Tibial artery (tissue), 4 donors: Measurements from ENCODE around the gene BMF.

ENCODE experiments used
- DNase-seq, 2 donors: peaks; one replicate each; pipeline ENCODE4 v3.0.0-alpha.2; 2019
- H3K27ac ChIP-seq, 2 donors: fragments of 200-600 bp; sonication (generic) in 1 of 2; 1 replicate in 1 of 2; 2 replicates in 1 of 2; pipeline ENCODE4 v1.5.1; 2018 to 2019; ENCODE audit warnings: mild to moderate bottlenecking in 1 of 2
- H3K27me3 ChIP-seq, 2 donors: fragments of 200-600 bp; sonication (generic) in 1 of 2; one replicate each; pipeline versions ENCODE4 v1.5.1 to v1.6.0; 2016 to 2019
- H3K36me3 ChIP-seq, 3 donors: fragments of 200-600 bp; sonication (generic) in 2 of 3; one replicate each; pipeline ENCODE4 v1.5.1; 2016 to 2019; ENCODE audit warnings: mild to moderate bottlenecking in 2 of 3
- H3K4me1 ChIP-seq, 4 donors: fragments of 200-600 bp; sonication (generic) in 2 of 4; 1 replicate in 3 of 4; 2 replicates in 1 of 4; pipeline ENCODE4 v1.5.1; 2016 to 2019
- H3K4me3 ChIP-seq, 2 donors: fragments of 200-600 bp; sonication (generic) in 1 of 2; 1 replicate in 1 of 2; 2 replicates in 1 of 2; pipeline ENCODE4 v1.5.1; 2018 to 2019; ENCODE audit warnings: mild to moderate bottlenecking in 2 of 2
- H3K9me3 ChIP-seq, 3 donors: fragments of 200-600 bp; sonication (generic) in 1 of 3; one replicate each; pipeline ENCODE4 v1.5.1; 2016 to 2019
- CTCF ChIP-seq, 2 experiments: fragments of 200-600 bp in 1 of 2; fragments of 450-650 bp in 1 of 2; IDR thresholded peaks; one replicate each; pipeline ENCODE4 v1.5.1; 2017 to 2019; ENCODE audit warnings: antibody characterized with exemption in 2 of 2, mild to moderate bottlenecking in 1 of 2, moderate library complexity in 1 of 2
- intact Hi-C: fragments of 100-400 bp; cut with DNase I; formaldehyde crosslinking; loops from one replicate; pipeline ENCODE4 v1.15.0; 2023; ENCODE audit warnings: low total_unique reads

BMF gene

GRCh38 chr15:40058476-40059140 lies 50.1 kb downstream of the BMF start:
- Histone ChIP-seq H3K9me3 (no peaks in the 10 kb centered on the region), H3K36me3 (peaks cover 0 to 6% (median 4%) of the 10 kb centered on the region in 3 donors), H3K4me3 (no peak overlapping the region), H3K27ac (no peak overlapping the region), H3K27me3 (no peaks in the 10 kb centered on the region), H3K4me1 (peaks cover 0 to 24% (median 0%) of the 10 kb centered on the region in 4 donors)
- intact Hi-C loops: no loop called here
- TF ChIP-seq CTCF (IDR thresholded peaks at IDR 0.05): no peak
- peak in 1 of 2 donors; percentile 12 for DNase-seq

GRCh38 chr15:40055576-40056293 lies 52.9 kb downstream of the BMF start:
- DNase-seq: peak in 1 of 2 donors; percentile 55
- H3K27ac ChIP-seq: no peak overlapping the region
- TF ChIP-seq CTCF (IDR thresholded peaks at IDR 0.05): no peak
- intact Hi-C loops: no loop called here
- H3K4me1 ChIP-seq: peaks cover 0 to 19% (median 0%) of the 10 kb centered on the region in 4 donors
- H3K27me3 ChIP-seq: no peaks in the 10 kb centered on the region
- no peak overlapping the region for H3K4me3 ChIP-seq
- no peaks in the 10 kb centered on the region for H3K9me3 ChIP-seq
- H3K36me3 ChIP-seq: peaks cover 0 to 6% (median 4%) of the 10 kb centered on the region in 3 donors

GRCh38 chr15:40054855-40055575 lies 53.7 kb downstream of the BMF start:
- peak in 1 of 2 donors; percentile 60 for DNase-seq

GRCh38 chr15:40054605-40054854 lies 54.1 kb downstream of the BMF start:
- no peak overlapping the region for H3K27ac ChIP-seq
- H3K4me3 ChIP-seq: no peak overlapping the region
- H3K9me3 ChIP-seq: no peaks in the 10 kb centered on the region
- intact Hi-C loops: no loop called here
- H3K36me3 ChIP-seq: peaks cover 0 to 6% (median 4%) of the 10 kb centered on the region in 3 donors
- no peaks in the 10 kb centered on the region for H3K27me3 ChIP-seq
- DNase-seq: no peak
- no peak for TF ChIP-seq CTCF (IDR thresholded peaks at IDR 0.05)
- H3K4me1 ChIP-seq: peaks cover 0 to 19% (median 0%) of the 10 kb centered on the region in 4 donors

More at GRCh38 chr15:40054855-40055575, 53.7 kb downstream of the BMF start:
- peaks cover 0 to 6% (median 4%) of the 10 kb centered on the region in 3 donors for H3K36me3 ChIP-seq
- no peak overlapping the region for H3K4me3 ChIP-seq
- intact Hi-C loops: no loop called here
- no peak overlapping the region for H3K27ac ChIP-seq
- peaks cover 0 to 19% (median 0%) of the 10 kb centered on the region in 4 donors for H3K4me1 ChIP-seq
- TF ChIP-seq CTCF (IDR thresholded peaks at IDR 0.05): no peak
- H3K9me3 ChIP-seq: no peaks in the 10 kb centered on the region
- no peaks in the 10 kb centered on the region for H3K27me3 ChIP-seq

GRCh38 chr15:40053831-40054604 lies 54.7 kb downstream of the BMF start:
- intact Hi-C loops: no loop called here
- TF ChIP-seq CTCF (IDR thresholded peaks at IDR 0.05): no peak
- H3K9me3 ChIP-seq: no peaks in the 10 kb centered on the region
- H3K36me3 ChIP-seq: peaks cover 0 to 6% (median 4%) of the 10 kb centered on the region in 3 donors
- no peak overlapping the region for H3K27ac ChIP-seq
- no peak overlapping the region for H3K4me3 ChIP-seq
- peaks cover 0 to 19% (median 0%) of the 10 kb centered on the region in 4 donors for H3K4me1 ChIP-seq
- H3K27me3 ChIP-seq: no peaks in the 10 kb centered on the region
- peak in 1 of 2 donors; percentile 60 for DNase-seq
